CD14-positive monocyte (primary cell): Measurements from ENCODE around the gene FAM83G. TPM values are rescaled to one million over a fixed set of nuclear protein-coding genes. Genes with fewer than 3 reads are reported as not detected.

Experiments
- DNase-seq, 3 donors: peaks; one replicate each; pipeline ENCODE4 v3.0.0-alpha.2; 2011 to 2022
- H2AFZ ChIP-seq: 2 replicates; pipeline ENCODE4 v1.6.0; 2012; ENCODE audit warnings: mild to moderate bottlenecking, low read depth, low read length, inconsistent platforms; ENCODE audit not compliant: insufficient read depth, poor library complexity, severe bottlenecking
- H3K27ac ChIP-seq, 2 donors: 1 replicate in 1 of 2; 2 replicates in 1 of 2; pipeline ENCODE4 v1.5.1; 2012 to 2013; ENCODE audit warnings: low read length in 2 of 2, control low read depth in 1 of 2, inconsistent platforms in 1 of 2, low read depth in 1 of 2, mild to moderate bottlenecking in 1 of 2
- H3K27me3 ChIP-seq, 2 donors: one replicate each; pipeline versions ENCODE4 v1.6.0 to v1.6.1; 2011 to 2013; ENCODE audit warnings: low read length in 2 of 2; ENCODE audit not compliant: control insufficient read depth in 2 of 2, insufficient read depth in 2 of 2
- H3K36me3 ChIP-seq, 2 donors: replicated peaks in 1 of 2; 1 replicate in 1 of 2; 2 replicates in 1 of 2; pipeline versions ENCODE4 v1.5.1 to v1.6.1; 2012 to 2013; ENCODE audit warnings: low read length in 2 of 2, control low read depth in 1 of 2, inconsistent platforms in 1 of 2, mild to moderate bottlenecking in 1 of 2; ENCODE audit not compliant: insufficient read depth in 2 of 2, control insufficient read depth in 1 of 2
- H3K4me1 ChIP-seq, 2 donors: 1 replicate in 1 of 2; 2 replicates in 1 of 2; pipeline versions ENCODE4 v1.5.1 to v1.6.1; 2012 to 2013; ENCODE audit warnings: low read length in 2 of 2, control low read depth in 1 of 2, inconsistent platforms in 1 of 2, mild to moderate bottlenecking in 1 of 2, moderate library complexity in 1 of 2; ENCODE audit not compliant: insufficient read depth in 2 of 2, control insufficient read depth in 1 of 2
- H3K4me2 ChIP-seq: replicated peaks from 2 replicates; pipeline ENCODE3; 2012; ENCODE audit warnings: low read length, moderate library complexity, mild to moderate bottlenecking; ENCODE audit not compliant: poor library complexity, severe bottlenecking; ENCODE audit errors: extremely low read depth
- H3K4me3 ChIP-seq, 3 experiments: fragments of 200-600 bp in 1 of 3; sonication (generic) in 1 of 3; replicated peaks in 1 of 3; 1 replicate in 2 of 3; 2 replicates in 1 of 3; pipeline ENCODE4 v1.5.1; 2011 to 2013; ENCODE audit warnings: low read length in 3 of 3, mild to moderate bottlenecking in 3 of 3, control low read depth in 2 of 3, low read depth in 2 of 3, inconsistent platforms in 1 of 3, moderate library complexity in 1 of 3
- H3K79me2 ChIP-seq: 2 replicates; pipeline ENCODE4 v1.6.0; 2012; ENCODE audit warnings: mild to moderate bottlenecking, control low read depth, inconsistent platforms, low read length, moderate library complexity; ENCODE audit not compliant: insufficient read depth
- H3K9ac ChIP-seq: 2 replicates; pipeline ENCODE4 v1.6.0; 2017; ENCODE audit warnings: low read length, mild to moderate bottlenecking; ENCODE audit not compliant: insufficient read depth, poor library complexity, severe bottlenecking
- H3K9me3 ChIP-seq, 2 donors: replicated peaks in 1 of 2; 1 replicate in 1 of 2; 2 replicates in 1 of 2; pipeline versions ENCODE4 v1.5.1 to v1.6.1; 2012 to 2013; ENCODE audit warnings: low read length in 2 of 2, control low read depth in 1 of 2; ENCODE audit not compliant: control insufficient read depth in 1 of 2, insufficient read depth in 1 of 2
- H4K20me1 ChIP-seq: 2 replicates; pipeline ENCODE4 v1.6.0; 2012; ENCODE audit warnings: mild to moderate bottlenecking, low read length, control low read depth, moderate library complexity; ENCODE audit not compliant: insufficient read depth
- H3K27ac Mint-ChIP-seq, 7 donors: one replicate each; pipeline ENCODE4 v1.8.0; 2020; ENCODE audit warnings: mild to moderate bottlenecking in 7 of 7, mixed read lengths in 7 of 7, moderate library complexity in 6 of 7, inconsistent platforms in 2 of 7
- H3K27me3 Mint-ChIP-seq, 3 donors: one replicate each; pipeline ENCODE4 v1.8.0; 2021 to 2022; ENCODE audit warnings: low read depth in 3 of 3, mild to moderate bottlenecking in 3 of 3, mixed read lengths in 3 of 3, moderate library complexity in 3 of 3, inconsistent platforms in 1 of 3
- H3K36me3 Mint-ChIP-seq, 2 donors: one replicate each; pipeline ENCODE4 v1.8.0; 2020; ENCODE audit warnings: mixed read lengths in 2 of 2, inconsistent platforms in 1 of 2, mild to moderate bottlenecking in 1 of 2
- H3K4me1 Mint-ChIP-seq: one replicate; pipeline ENCODE4 v1.8.0; 2020; ENCODE audit warnings: mild to moderate bottlenecking, mixed read lengths
- H3K4me3 Mint-ChIP-seq, 2 donors: one replicate each; pipeline ENCODE4 v1.8.0; 2020; ENCODE audit warnings: mild to moderate bottlenecking in 2 of 2, mixed read lengths in 2 of 2, moderate library complexity in 1 of 2
- H3K9me3 Mint-ChIP-seq, 7 donors: one replicate each; pipeline ENCODE4 v1.8.0; 2020 to 2022; ENCODE audit warnings: mixed read lengths in 7 of 7, mild to moderate bottlenecking in 6 of 7, moderate library complexity in 6 of 7, inconsistent platforms in 2 of 7
- CTCF ChIP-seq: fragments of 200-600 bp; IDR thresholded peaks from one replicate; pipeline ENCODE4 v1.8.0; 2022; ENCODE audit warnings: antibody characterized with exemption, mild to moderate bottlenecking
- WGBS: methylation state at CpG from one replicate; pipeline ENCODE4 v1.1.5; 2013; ENCODE audit warnings: missing lambda C conversion rate; ENCODE audit not compliant: insufficient coverage; 5-methylcytosine and 5-hydroxymethylcytosine counted together
- intact Hi-C, 2 donors: fragments of 100-400 bp; cut with micrococcal nuclease; formaldehyde crosslinking; loops; one replicate each; pipeline versions ENCODE4 v1.15.0 to v1.15.1; 2023
- polyA plus RNA-seq, 3 donors: library from polyadenylated mRNA; depleted of rRNA in 1 of 3; unstranded in 2 of 3; stranded (reverse) in 1 of 3; fragments of 300-500 nt in 2 of 3; fragments of >200 nt in 1 of 3; fragmentation: Illumina TruSeq in 2 of 3; gene quantifications; 1 replicate in 2 of 3; 2 replicates in 1 of 3; pipeline ENCODE4 v1.2.3, GENCODE V29; 2012 to 2021

Gene FAM83G
- polyA plus RNA-seq, 3 donors = 0.04 to 0.17 (median 0.08) TPM

GRCh38 chr17:19024101-19025078 is 19.8 kb upstream of the FAM83G start:
- intact Hi-C loops = no loop called here
- no peak for TF ChIP-seq CTCF
- Histone ChIP-seq H3K4me2 (no peak overlapping the region), H3K79me2 (no peaks in the 10 kb centered on the region), H3K4me1 (no peaks in the 10 kb centered on the region), H3K9me3 (no peaks in the 10 kb centered on the region), H3K36me3 (no peaks in the 10 kb centered on the region), H3K27ac (no peak overlapping the region), H3K27me3 (no peaks in the 10 kb centered on the region), H2AFZ (no peak overlapping the region), H4K20me1 (no peaks in the 10 kb centered on the region), H3K4me3 (no peak overlapping the region), H3K9ac (no peak overlapping the region)
- no peaks in the 10 kb centered on the region for H3K27me3 Mint-ChIP-seq
- H3K4me1 Mint-ChIP-seq = no peaks in the 10 kb centered on the region
- no peak overlapping the region for H3K4me3 Mint-ChIP-seq
- 88% methylated on average over 13 of the region's 22 CpGs for WGBS
- H3K36me3 Mint-ChIP-seq = peaks cover 10 to 14% of the 10 kb centered on the region in 2 donors
- H3K9me3 Mint-ChIP-seq = no peaks in the 10 kb centered on the region
- DNase-seq = no peak
- peak overlapping the region in 3 of 7 donors; percentile 61 to 65 (median 64) for H3K27ac Mint-ChIP-seq

GRCh38 chr17:19023209-19023999 is 18.8 kb upstream of the FAM83G start:
- Mint-ChIP-seq H3K4me3 (no peak overlapping the region), H3K9me3 (no peaks in the 10 kb centered on the region), H3K36me3 (peaks cover 10 to 14% of the 10 kb centered on the region in 2 donors), H3K27ac (peak overlapping the region in 1 of 7 donors; percentile 61), H3K4me1 (no peaks in the 10 kb centered on the region), H3K27me3 (peaks cover 0 to 4% (median 0%) of the 10 kb centered on the region in 3 donors)
- Histone ChIP-seq H3K27ac (no peak overlapping the region), H3K4me1 (no peaks in the 10 kb centered on the region), H2AFZ (no peak overlapping the region), H3K27me3 (no peaks in the 10 kb centered on the region), H3K4me3 (no peak overlapping the region), H3K79me2 (no peaks in the 10 kb centered on the region), H3K9me3 (no peaks in the 10 kb centered on the region), H3K9ac (no peak overlapping the region), H3K36me3 (no peaks in the 10 kb centered on the region), H3K4me2 (no peak overlapping the region), H4K20me1 (no peaks in the 10 kb centered on the region)
- intact Hi-C loops = no loop called here
- 95% methylated on average over 6 of the region's 9 CpGs for WGBS
- no peak for DNase-seq
- TF ChIP-seq CTCF = no peak
